OCI-LY7 (cell line): ENCODE measurements around the gene C20orf204. TPM values are rescaled to one million over a fixed set of nuclear protein-coding genes. Genes with fewer than 3 reads are reported as not detected.
A peak's percentile ranks its signal among the peaks of the same experiment; 100 is the strongest.

Experiments
- BruUV-seq: library from RNA; stranded (reverse); fragments of 400-500 nt; replicated peaks from 2 replicates; lab custom pipeline; 2021; lab: Mats Ljungman, UMichigan
- CTCF ChIA-PET: fragments of 300-600 bp; sonication (Branson Sonifier 250); formaldehyde crosslinking; loops from one replicate; lab custom pipeline; 2022; ENCODE audit warnings: antibody characterized with exemption; ENCODE audit not compliant: unreplicated experiment; lab: Charles Lee
- POLR2A ChIA-PET: fragments of 300-600 bp; sonication (Branson Sonifier 250); formaldehyde crosslinking; loops from one replicate; lab custom pipeline; 2022; ENCODE audit warnings: antibody characterized with exemption; lab: Charles Lee
- DNase-seq: peaks from one replicate; pipeline ENCODE4 v3.0.0-alpha.2; 2015; ENCODE audit warnings: low spot score
- H2AFZ ChIP-seq: fragments of 200-600 bp; sonication (generic), shearing (Covaris generic); 2 replicates; pipeline ENCODE4 v1.6.1; 2014; ENCODE audit warnings: mild to moderate bottlenecking, antibody characterized with exemption, low read length, moderate library complexity
- H3K27ac ChIP-seq: fragments of 200-600 bp; sonication (generic); 2 replicates; pipeline ENCODE4 v1.5.1; 2014; ENCODE audit warnings: mixed run types, low read depth, mild to moderate bottlenecking, moderate library complexity, low read length, inconsistent platforms; ENCODE audit not compliant: poor library complexity, severe bottlenecking
- H3K36me3 ChIP-seq: fragments of 200-600 bp; sonication (generic); 2 replicates; pipeline ENCODE4 v1.6.1; 2014; ENCODE audit warnings: mild to moderate bottlenecking, antibody characterized with exemption, low read length, moderate library complexity, mixed read lengths; ENCODE audit not compliant: insufficient read depth
- H3K4me1 ChIP-seq: fragments of 200-600 bp; sonication (generic); 2 replicates; pipeline ENCODE4 v1.5.1; 2014; ENCODE audit warnings: mild to moderate bottlenecking, low read length; ENCODE audit not compliant: insufficient read depth, poor library complexity, severe bottlenecking
- H3K4me2 ChIP-seq: fragments of 200-600 bp; sonication (generic); 2 replicates; pipeline ENCODE4 v1.6.1; 2014; ENCODE audit warnings: mild to moderate bottlenecking, low read length
- H3K4me3 ChIP-seq: fragments of 200-600 bp; sonication (generic); 2 replicates; pipeline ENCODE4 v1.5.1; 2014; ENCODE audit warnings: mild to moderate bottlenecking, low read depth, low read length; ENCODE audit not compliant: poor library complexity, severe bottlenecking
- H3K79me2 ChIP-seq: fragments of 200-600 bp; sonication (generic); 2 replicates; pipeline ENCODE4 v1.6.1; 2016; ENCODE audit warnings: low read depth, mild to moderate bottlenecking, low read length, moderate library complexity, mixed read lengths; ENCODE audit not compliant: insufficient read depth
- H3K9me2 ChIP-seq: fragments of 200-600 bp; sonication (generic); 2 replicates; pipeline ENCODE4 v1.6.1; 2016; ENCODE audit warnings: mild to moderate bottlenecking, low read length, mixed read lengths; ENCODE audit not compliant: insufficient read depth
- H3K9me3 ChIP-seq: fragments of 200-600 bp; sonication (generic); 2 replicates; pipeline ENCODE4 v1.6.1; 2014; ENCODE audit warnings: mild to moderate bottlenecking, mixed run types, low read length, mixed read lengths
- H4K20me1 ChIP-seq: fragments of 200-600 bp; sonication (generic); 2 replicates; pipeline ENCODE4 v1.6.1; 2014; ENCODE audit warnings: mild to moderate bottlenecking, antibody characterized with exemption, low read length, moderate library complexity, mixed read lengths; ENCODE audit not compliant: insufficient read depth
- EZH2phosphoT487 ChIP-seq: fragments of 200-600 bp; sonication (generic); IDR thresholded peaks from 2 replicates; pipeline ENCODE4 v1.6.1; 2018; ENCODE audit warnings: low read depth, borderline replicate concordance, mild to moderate bottlenecking, mixed run types, antibody characterized with exemption, low read length, moderate library complexity, mixed read lengths
- intact Hi-C: fragments of 100-400 bp; cut with micrococcal nuclease; formaldehyde crosslinking; loops from one replicate; pipeline ENCODE4 v1.10.0; 2022; ENCODE audit not compliant: unreplicated experiment
- total RNA-seq, 2 experiments: library from RNA; depleted of rRNA in 1 of 2; stranded (reverse); fragments of >200 nt in 1 of 2; shearing (Covaris generic) in 1 of 2; gene quantifications; 2 replicates each; pipeline ENCODE4 v1.2.3, GENCODE V29; 2014 to 2022
- TF ChIP-seq, protein P1 (sequence below): fragments of 200-600 bp; sonication (generic); conservative IDR thresholded peaks from 2 replicates; pipeline ENCODE4 v1.5.1; 2014; ENCODE audit warnings: mild to moderate bottlenecking, antibody characterized with exemption, low read length, moderate library complexity, mixed read lengths

The C20orf204 gene
- total RNA-seq, 2 experiments from 2014 or later = 3.5 to 6.7 TPM

DNA sequence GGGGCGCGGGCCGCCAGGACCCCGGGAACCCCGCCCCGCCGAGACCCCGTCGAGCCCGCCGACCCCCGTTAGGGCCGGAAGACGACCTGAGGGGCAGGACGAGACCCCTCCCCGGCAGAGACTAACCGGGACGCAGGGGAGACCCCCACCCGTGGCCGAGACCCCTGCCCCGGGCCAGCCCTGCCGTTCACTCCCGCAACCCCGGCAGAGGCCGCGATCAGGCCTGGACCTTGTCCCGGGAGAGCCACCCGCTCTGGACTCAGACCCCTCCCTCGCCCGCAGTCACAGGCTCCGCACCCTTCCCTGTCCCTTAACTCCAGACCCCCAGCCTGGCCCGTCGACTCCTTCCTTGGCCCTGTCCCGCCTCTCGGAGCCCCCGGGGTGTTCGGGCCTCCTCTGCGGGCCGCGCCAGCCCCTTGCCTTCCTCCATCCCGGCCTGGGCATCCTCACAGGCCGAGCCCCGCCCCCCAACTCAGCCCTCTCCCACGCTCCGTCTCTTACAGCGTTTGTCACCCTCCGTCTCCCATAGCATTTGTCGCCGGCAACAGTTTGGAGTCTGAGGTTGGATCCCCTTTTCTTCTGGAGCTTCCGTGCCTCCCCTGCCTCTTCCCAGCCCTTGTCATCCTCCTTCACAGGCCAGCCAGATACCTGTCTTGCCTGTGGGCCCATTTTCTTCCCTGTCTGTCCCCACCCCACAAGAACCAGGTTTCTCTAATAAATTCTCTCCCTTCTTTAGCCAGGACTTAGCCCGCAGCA is 27.6 kb downstream of the C20orf204 start:
- H3K4me1 ChIP-seq = peaks cover 37% of the 10 kb centered on the region
- H3K9me3 ChIP-seq = no peaks in the 10 kb centered on the region
- ChIA-PET POLR2A (no interaction called here), CTCF (no interaction called here)
- peak overlapping the region; percentile 73 for H3K4me2 ChIP-seq
- BruUV-seq = TSS peak; percentile 79
- H3K4me3 ChIP-seq = peak overlapping the region; percentile 86
- no peak overlapping the region; the same call in 1 of the 2 replicates for H2AFZ ChIP-seq
- H3K27ac ChIP-seq = no peak overlapping the region
- H4K20me1 ChIP-seq = no peaks in the 10 kb centered on the region
- intact Hi-C loops = loop anchor here (2.0 kb wide), 1 partner anchor 15 kb away; the partner anchor contains the start of gene RGS19
- no peaks in the 10 kb centered on the region for H3K79me2 ChIP-seq
- no peaks in the 10 kb centered on the region for H3K9me2 ChIP-seq
- no peak for DNase-seq
- TF ChIP-seq, protein P1, sequence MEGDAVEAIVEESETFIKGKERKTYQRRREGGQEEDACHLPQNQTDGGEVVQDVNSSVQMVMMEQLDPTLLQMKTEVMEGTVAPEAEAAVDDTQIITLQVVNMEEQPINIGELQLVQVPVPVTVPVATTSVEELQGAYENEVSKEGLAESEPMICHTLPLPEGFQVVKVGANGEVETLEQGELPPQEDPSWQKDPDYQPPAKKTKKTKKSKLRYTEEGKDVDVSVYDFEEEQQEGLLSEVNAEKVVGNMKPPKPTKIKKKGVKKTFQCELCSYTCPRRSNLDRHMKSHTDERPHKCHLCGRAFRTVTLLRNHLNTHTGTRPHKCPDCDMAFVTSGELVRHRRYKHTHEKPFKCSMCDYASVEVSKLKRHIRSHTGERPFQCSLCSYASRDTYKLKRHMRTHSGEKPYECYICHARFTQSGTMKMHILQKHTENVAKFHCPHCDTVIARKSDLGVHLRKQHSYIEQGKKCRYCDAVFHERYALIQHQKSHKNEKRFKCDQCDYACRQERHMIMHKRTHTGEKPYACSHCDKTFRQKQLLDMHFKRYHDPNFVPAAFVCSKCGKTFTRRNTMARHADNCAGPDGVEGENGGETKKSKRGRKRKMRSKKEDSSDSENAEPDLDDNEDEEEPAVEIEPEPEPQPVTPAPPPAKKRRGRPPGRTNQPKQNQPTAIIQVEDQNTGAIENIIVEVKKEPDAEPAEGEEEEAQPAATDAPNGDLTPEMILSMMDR = no peak
- no peak for TF ChIP-seq EZH2phosphoT487
- no peaks in the 10 kb centered on the region for H3K36me3 ChIP-seq

DNA sequence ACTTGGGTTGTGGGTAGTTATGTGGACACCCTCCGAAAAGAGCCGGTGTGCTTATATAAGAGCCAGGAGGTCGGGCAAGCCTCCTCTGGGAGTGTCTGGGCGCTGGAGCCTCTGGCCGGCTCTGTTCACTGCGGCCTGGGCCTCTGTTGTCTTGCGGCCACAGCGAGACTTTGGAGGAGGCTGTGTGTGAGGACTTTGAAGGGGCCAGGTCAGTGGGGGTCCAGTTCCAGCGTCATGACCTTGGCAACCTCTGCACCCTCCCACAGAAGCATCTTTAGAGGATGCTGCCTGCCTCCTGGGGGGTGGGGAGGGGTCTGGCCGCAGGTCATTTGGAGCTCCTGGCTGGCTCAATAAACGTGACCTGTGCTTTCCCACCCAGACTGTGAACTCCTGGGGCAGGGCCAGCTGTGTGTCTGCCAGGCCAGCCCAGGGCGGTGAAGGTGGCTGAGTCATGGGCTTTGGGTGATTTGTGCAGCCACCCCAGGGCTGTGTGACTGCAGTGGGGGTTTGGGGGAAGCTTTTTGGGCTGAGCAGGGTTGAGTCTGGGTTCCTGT is 28.2 kb downstream of the C20orf204 start:
- Histone ChIP-seq H2AFZ (no peak overlapping the region), H3K9me3 (no peaks in the 10 kb centered on the region), H3K4me1 (peaks cover 36% of the 10 kb centered on the region), H3K27ac (no peak overlapping the region), H3K36me3 (no peaks in the 10 kb centered on the region), H3K79me2 (no peaks in the 10 kb centered on the region), H3K9me2 (no peaks in the 10 kb centered on the region), H3K4me3 (peak overlapping the region; percentile 86), H4K20me1 (no peaks in the 10 kb centered on the region), H3K4me2 (peak overlapping the region; percentile 73)
- CTCF ChIA-PET = no interaction called here
- BruUV-seq = no TSS peak
- POLR2A ChIA-PET = no interaction called here
- no peak for DNase-seq
- TF ChIP-seq, protein P1 = no peak
- no peak for TF ChIP-seq EZH2phosphoT487
- intact Hi-C loops = no loop called here
